GM12878 (cell line): ENCODE data around the gene DUT. TPM values are rescaled to one million over a fixed set of nuclear protein-coding genes. Genes with fewer than 3 reads are reported as not detected.

Source experiments
- ATAC-seq: fragments of 200-7000 bp; cut with Tn5 transposase; 3 replicates; pipeline ENCODE4 v1.9.1; 2020; ENCODE audit warnings: mild to moderate bottlenecking, moderate library complexity
- BruUV-seq: library from RNA; stranded (reverse); fragments of 400-500 nt; replicated peaks from 2 replicates; lab custom pipeline; 2021; lab: Mats Ljungman, UMichigan
- CTCF ChIA-PET: fragments of 300-600 bp; sonication (Branson Sonifier 250); formaldehyde crosslinking; extraction: SDS; loops from one replicate; lab custom pipeline; 2021; ENCODE audit warnings: inconsistent platforms; lab: Yijun Ruan, JAX
- POLR2A ChIA-PET: fragments of 350-600 bp; formaldehyde crosslinking; extraction: SDS; loops from one replicate; lab custom pipeline; 2021; ENCODE audit warnings: inconsistent platforms; lab: Charles Lee
- RAD21 ChIA-PET: fragments of 300-600 bp; sonication (Branson Sonifier 250); formaldehyde crosslinking; loops from one replicate; lab custom pipeline; 2023; ENCODE audit warnings: antibody characterized with exemption; ENCODE audit not compliant: unreplicated experiment; lab: Charles Lee
- SMC1A ChIA-PET: fragments of 300-600 bp; sonication (Branson Sonifier 250); formaldehyde crosslinking; loops from one replicate; lab custom pipeline; 2023; ENCODE audit not compliant: unreplicated experiment, uncharacterized antibody; lab: Charles Lee
- DNase-seq: peaks from one replicate; pipeline ENCODE4 v3.0.0-alpha.2; 2011; ENCODE audit warnings: low read depth, low spot score
- FAIRE-seq: peaks from 3 replicates; lab custom pipeline; 2011; peaks lifted over from hg19 to GRCh38; lab: Jason Lieb, UNC
- H2AFZ ChIP-seq: 2 replicates; pipeline ENCODE4 v1.6.0; 2011; ENCODE audit warnings: low read depth, low read length, control low read depth; ENCODE audit not compliant: control insufficient read depth
- H3K27ac ChIP-seq: 2 replicates; pipeline ENCODE4 v1.5.1; 2011; ENCODE audit warnings: control low read depth; ENCODE audit not compliant: control insufficient read depth, insufficient read depth
- H3K27me3 ChIP-seq, 2 experiments: replicated peaks in 1 of 2; 2 replicates each; pipeline versions ENCODE4 v1.6.0 to v1.6.1; 2011; ENCODE audit warnings: low read length in 1 of 2; ENCODE audit not compliant: control insufficient read depth in 2 of 2, insufficient read depth in 2 of 2
- H3K36me3 ChIP-seq, 2 experiments: 2 replicates each; pipeline ENCODE4 v1.5.1; 2011; ENCODE audit warnings: low read length in 1 of 2; ENCODE audit not compliant: control insufficient read depth in 2 of 2, insufficient read depth in 2 of 2
- H3K4me1 ChIP-seq: 2 replicates; pipeline ENCODE4 v1.6.1; 2011; ENCODE audit warnings: mild to moderate bottlenecking, low read length, moderate library complexity, mixed read lengths; ENCODE audit not compliant: control insufficient read depth, insufficient read depth
- H3K4me2 ChIP-seq: 2 replicates; pipeline ENCODE4 v1.6.0; 2011; ENCODE audit warnings: control low read depth; ENCODE audit not compliant: control insufficient read depth, insufficient read depth
- H3K4me3 ChIP-seq: fragments of 200-600 bp; sonication (generic); 2 replicates; pipeline ENCODE4 v1.5.1; 2016
- H3K79me2 ChIP-seq: 2 replicates; pipeline ENCODE4 v1.6.0; 2011; ENCODE audit warnings: low read length; ENCODE audit not compliant: control insufficient read depth, insufficient read depth
- H3K9ac ChIP-seq: 2 replicates; pipeline ENCODE4 v1.8.0; 2011; ENCODE audit warnings: low read length, control low read depth, mixed read lengths; ENCODE audit not compliant: control insufficient read depth, insufficient read depth
- H3K9me3 ChIP-seq: replicated peaks from 3 replicates; pipeline ENCODE4 v1.5.1; 2011; ENCODE audit warnings: mild to moderate bottlenecking, low read length; ENCODE audit not compliant: control insufficient read depth, insufficient read depth
- H4K20me1 ChIP-seq: 2 replicates; pipeline ENCODE4 v1.6.0; 2011; ENCODE audit not compliant: control insufficient read depth, insufficient read depth
- CBX5 ChIP-seq: sonication (generic); IDR thresholded peaks from 2 replicates; pipeline ENCODE4 v1.6.1; 2016; ENCODE audit warnings: low read depth, moderate library complexity, mild to moderate bottlenecking, inconsistent platforms
- CHD4 ChIP-seq: fragments of 200-600 bp; sonication (generic); IDR thresholded peaks from 2 replicates; pipeline ENCODE4 v1.6.1; 2016; ENCODE audit warnings: mild to moderate bottlenecking
- EGR1 ChIP-seq, 2 experiments: IDR thresholded peaks; 1 replicate in 1 of 2; 2 replicates in 1 of 2; pipeline ENCODE4 v1.6.1; 2011 to 2012; ENCODE audit warnings: low read depth in 2 of 2, low read length in 2 of 2, borderline replicate concordance in 1 of 2, mild to moderate bottlenecking in 1 of 2, moderate library complexity in 1 of 2
- EP300 ChIP-seq, 2 experiments: fragments of 150-350 bp in 1 of 2; IDR thresholded peaks; 2 replicates each; pipeline ENCODE4 v1.6.1; 2011 to 2012; ENCODE audit warnings: low read depth in 2 of 2, low read length in 2 of 2, borderline replicate concordance in 1 of 2, improper control_type of control experiment in 1 of 2, inconsistent platforms in 1 of 2; ENCODE audit not compliant: control insufficient read depth in 1 of 2
- KAT2A ChIP-seq: conservative IDR thresholded peaks from 2 replicates; pipeline ENCODE4 v1.6.1; 2011; ENCODE audit warnings: low read depth, low read length; ENCODE audit not compliant: control insufficient read depth
- LARP7 ChIP-seq: fragments of 450-650 bp; IDR thresholded peaks from 2 replicates; pipeline ENCODE4 v1.6.1; 2017; ENCODE audit warnings: mild to moderate bottlenecking
- MEF2B ChIP-seq: fragments of 450-650 bp; IDR thresholded peaks from 2 replicates; pipeline ENCODE4 v1.6.1; 2018; ENCODE audit warnings: mild to moderate bottlenecking, moderate library complexity; ENCODE audit not compliant: partially characterized antibody, poor library complexity, severe bottlenecking
- NR2C1 ChIP-seq: fragments of 450-650 bp; IDR thresholded peaks from 2 replicates; pipeline ENCODE4 v1.6.1; 2017; ENCODE audit warnings: antibody characterized with exemption, mild to moderate bottlenecking, moderate library complexity
- NR2C2 ChIP-seq: IDR thresholded peaks from 2 replicates; pipeline ENCODE4 v1.6.1; 2011; ENCODE audit warnings: borderline replicate concordance, low read depth; ENCODE audit not compliant: control insufficient read depth, insufficient read length
- NRF1 ChIP-seq: conservative IDR thresholded peaks from 2 replicates; pipeline ENCODE4 v1.6.1; 2011; ENCODE audit warnings: mild to moderate bottlenecking, low read depth, low read length, improper control_type of control experiment
- RB1 ChIP-seq: fragments of 450-650 bp; formaldehyde crosslinking; IDR thresholded peaks from 2 replicates; pipeline ENCODE4 v1.6.1; 2017; ENCODE audit warnings: mild to moderate bottlenecking, borderline replicate concordance
- SMARCA5 ChIP-seq: fragments of 450-650 bp; IDR thresholded peaks from 2 replicates; pipeline ENCODE4 v1.6.1; 2017; ENCODE audit warnings: mild to moderate bottlenecking
- WGBS: methylation state at CpG from one replicate; pipeline ENCODE4 v1.1.6; 2016; ENCODE audit warnings: low lambda C conversion rate; ENCODE audit not compliant: insufficient replicate concordance, insufficient coverage; ENCODE audit errors: missing lambda C conversion rate; 5-methylcytosine and 5-hydroxymethylcytosine counted together
- in situ Hi-C: fragments of 300-500 bp; cut with MboI; formaldehyde crosslinking; loops from 9 replicates; pipeline ENCODE4 v1.14.3; 2018; ENCODE audit warnings: mixed read lengths
- intact Hi-C: fragments of 100-400 bp; cut with micrococcal nuclease; formaldehyde crosslinking; loops from one replicate; pipeline ENCODE4 v1.14.2; 2022; ENCODE audit not compliant: unreplicated experiment
- polyA plus RNA-seq, 11 experiments: library from polyadenylated mRNA; depleted of rRNA in 4 of 11; unstranded in 6 of 11; stranded (reverse) in 5 of 11; fragments of >200 nt; fragmentation: Nextera tagmentation in 4 of 11; fragmentation: Illumina TruSeq in 1 of 11; extraction: Ambion mirVana in 4 of 11; extraction: Trizol in 1 of 11; gene quantifications; 1 replicate in 1 of 11; 2 replicates in 10 of 11; pipeline versions ENCODE4 v1.2.1 to v1.2.3, GENCODE V29; 2011 to 2016; ENCODE audit warnings: inconsistent platforms in 2 of 11, missing spikeins in 2 of 11, low read depth in 1 of 11
- total RNA-seq, 4 experiments: library from RNA; depleted of rRNA in 3 of 4; stranded (reverse); fragments of >200 nt in 3 of 4; fragmentation: Illumina TruSeq in 1 of 4; extraction: Trizol in 1 of 4; gene quantifications; 2 replicates each; pipeline versions ENCODE4 v1.2.1 to v1.2.3, GENCODE V29; 2013 to 2021

Gene DUT
- total and polyA plus RNA-seq, 10 of the 15 experiments (the other 5 are each of a cell fraction or from before 2014, with no cell fraction given): 20.1 to 452 (median 149) TPM

DNA sequence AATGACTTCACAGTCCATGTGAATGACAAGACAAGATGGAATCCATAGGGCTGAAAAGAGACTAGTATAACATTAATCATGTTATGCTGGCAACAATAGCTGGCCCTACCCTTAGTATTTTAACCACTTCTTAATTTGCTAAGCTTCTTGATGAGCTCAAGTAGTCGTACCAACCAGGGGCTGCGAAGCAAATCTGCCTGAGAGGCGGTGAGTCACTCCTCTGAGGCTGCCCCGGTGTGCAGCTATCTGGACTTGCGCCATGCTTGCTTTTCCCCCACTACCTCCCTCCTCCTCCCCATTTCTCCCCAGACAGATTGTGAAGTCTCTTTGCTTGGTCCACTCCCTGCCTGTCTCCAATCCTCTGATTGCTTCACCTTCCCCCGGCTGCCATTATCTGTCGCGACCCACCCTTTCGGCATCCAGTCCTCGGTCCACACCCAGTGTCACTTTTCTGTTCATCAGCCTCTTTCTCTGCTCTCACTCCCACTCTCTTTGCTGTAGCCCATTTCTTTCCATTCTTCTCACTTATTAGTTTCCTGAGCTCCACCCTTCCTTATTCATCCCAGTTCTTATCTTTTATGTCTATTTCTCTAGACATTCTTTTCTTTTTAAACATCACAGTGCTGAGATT lies 42.7 kb downstream of the DUT start:
- DNase-seq (no peak), FAIRE-seq (no peak), ATAC-seq (no peak)
- H4K20me1 ChIP-seq: no peaks in the 10 kb centered on the region
- H3K9me3 ChIP-seq: no peaks in the 10 kb centered on the region; the same call in 2 of the 3 replicates
- POLR2A ChIA-PET: interaction anchor here (0.5 kb wide), 2 partner anchors 102 to 200 kb away, joined by 3 read pairs; no protein-coding TSS in a partner anchor
- 79% methylated on average over 10 of the region's 10 CpGs for WGBS
- H3K4me3 ChIP-seq: no peak overlapping the region
- H3K4me1 ChIP-seq: no peaks in the 10 kb centered on the region
- CTCF ChIA-PET: interaction anchor here (0.6 to 1.7 kb wide), 2 partner anchors 22 to 1049 kb away, joined by 3 to 5 read pairs; no protein-coding TSS in a partner anchor
- no TSS peak for BruUV-seq
- SMC1A ChIA-PET: interaction anchor here (0.6 kb wide), 1 partner anchor 311 kb away, joined by 3 read pairs; no protein-coding TSS in a partner anchor
- in situ Hi-C loops (loop anchor here (25.0 kb wide), 1 partner anchor 788 kb away; the partner anchor contains the start of genes COPS2 and GALK2), intact Hi-C loops (no loop called here)
- H3K36me3 ChIP-seq: no peaks in the 10 kb centered on the region
- H3K27me3 ChIP-seq: no peaks in the 10 kb centered on the region
- RAD21 ChIA-PET: interaction anchor here (0.6 kb wide), 1 partner anchor 99 kb away, joined by 3 read pairs; no protein-coding TSS in a partner anchor
- H2AFZ ChIP-seq: no peak overlapping the region
- H3K27ac ChIP-seq: no peak overlapping the region
- TF ChIP-seq SMARCA5 (no peak), MEF2B (no peak), NR2C2 (no peak), EP300 (IDR thresholded peaks at IDR 0.05; ENCODE audit: borderline replicate concordance in 1 of 2, control insufficient read depth in 1 of 2, low read depth in 2 of 2, low read length in 2 of 2) (no peak), EGR1 (IDR thresholded peaks at IDR 0.05; ENCODE audit: borderline replicate concordance in 1 of 2, low read depth in 2 of 2, low read length in 2 of 2) (no peak), KAT2A (no peak), CHD4 (no peak), CBX5 (no peak), NRF1 (no peak), LARP7 (no peak), NR2C1 (no peak), RB1 (no peak)
- H3K9ac ChIP-seq: no peak overlapping the region
- H3K79me2 ChIP-seq: no peaks in the 10 kb centered on the region
- H3K4me2 ChIP-seq: no peak overlapping the region
